H9 (cell line): Measurements from ENCODE around the gene STYXL1. TPM values are rescaled to one million over a fixed set of nuclear protein-coding genes. Genes with fewer than 3 reads are reported as not detected.

ENCODE experiments used
- DNase-seq: peaks from one replicate; pipeline ENCODE4 v3.0.0-alpha.2; 2017
- H2AFZ ChIP-seq: one replicate; pipeline ENCODE4 v1.6.1; 2013; ENCODE audit warnings: mild to moderate bottlenecking, low read length, control low read depth, moderate library complexity
- H2AK5ac ChIP-seq: 2 replicates; pipeline ENCODE4 v1.6.1; 2013; ENCODE audit warnings: low read length, control low read depth, mixed read lengths; ENCODE audit not compliant: insufficient read length
- H2BK120ac ChIP-seq: one replicate; pipeline ENCODE4 v1.6.1; 2013; ENCODE audit warnings: low read depth, mild to moderate bottlenecking, low read length, control low read depth, inconsistent platforms; ENCODE audit not compliant: poor library complexity, severe bottlenecking
- H2BK12ac ChIP-seq: 2 replicates; pipeline ENCODE4 v1.6.1; 2013; ENCODE audit warnings: low read length, control low read depth, mixed read lengths, low read depth; ENCODE audit not compliant: insufficient read length
- H2BK15ac ChIP-seq: 2 replicates; pipeline ENCODE4 v1.6.1; 2013; ENCODE audit warnings: low read depth, low read length, control low read depth
- H2BK20ac ChIP-seq: one replicate; pipeline ENCODE4 v1.6.1; 2013; ENCODE audit warnings: low read depth, mild to moderate bottlenecking, low read length, control low read depth, inconsistent platforms; ENCODE audit not compliant: poor library complexity, severe bottlenecking
- H2BK5ac ChIP-seq: 2 replicates; pipeline ENCODE4 v1.6.1; 2013; ENCODE audit warnings: low read length, control low read depth, mixed read lengths; ENCODE audit not compliant: insufficient read length
- H3K14ac ChIP-seq: 2 replicates; pipeline ENCODE4 v1.6.1; 2013; ENCODE audit warnings: low read length, control low read depth; ENCODE audit not compliant: insufficient read depth
- H3K18ac ChIP-seq: 2 replicates; pipeline ENCODE4 v1.6.1; 2013; ENCODE audit warnings: low read depth, mild to moderate bottlenecking, mixed read lengths, low read length, control low read depth; ENCODE audit not compliant: insufficient read length
- H3K23ac ChIP-seq: 2 replicates; pipeline ENCODE4 v1.6.1; 2013; ENCODE audit warnings: low read length, control low read depth, mixed read lengths, low read depth; ENCODE audit not compliant: insufficient read length
- H3K23me2 ChIP-seq: 2 replicates; pipeline ENCODE4 v1.6.1; 2013; ENCODE audit warnings: low read depth, mild to moderate bottlenecking, mixed read lengths, low read length, control low read depth; ENCODE audit not compliant: insufficient read length, poor library complexity, severe bottlenecking
- H3K27ac ChIP-seq: 2 replicates; pipeline ENCODE4 v1.5.1; 2013; ENCODE audit warnings: low read length, control low read depth, mixed read lengths, low read depth; ENCODE audit not compliant: insufficient read length
- H3K27me3 ChIP-seq: 2 replicates; pipeline ENCODE4 v1.6.1; 2013; ENCODE audit warnings: low read length, control low read depth, inconsistent platforms; ENCODE audit not compliant: insufficient read depth
- H3K4ac ChIP-seq: 2 replicates; pipeline ENCODE4 v1.6.1; 2013; ENCODE audit warnings: low read depth, mild to moderate bottlenecking, control low read depth, inconsistent platforms, low read length, moderate library complexity
- H3K4me1 ChIP-seq: 2 replicates; pipeline ENCODE4 v1.6.1; 2013; ENCODE audit warnings: low read length, control low read depth, inconsistent platforms; ENCODE audit not compliant: insufficient read depth
- H3K4me2 ChIP-seq: 2 replicates; pipeline ENCODE4 v1.6.1; 2013; ENCODE audit warnings: low read length, control low read depth, mixed read lengths; ENCODE audit not compliant: insufficient read length, insufficient read depth
- H3K56ac ChIP-seq: 2 replicates; pipeline ENCODE4 v1.6.1; 2013; ENCODE audit warnings: low read depth, mild to moderate bottlenecking, mixed read lengths, low read length, control low read depth; ENCODE audit not compliant: insufficient read length
- H3K79me1 ChIP-seq: 2 replicates; pipeline ENCODE4 v1.6.1; 2013; ENCODE audit warnings: low read depth, mild to moderate bottlenecking, moderate library complexity, low read length, control low read depth, inconsistent platforms; ENCODE audit not compliant: insufficient read depth, poor library complexity, severe bottlenecking
- H3K79me2 ChIP-seq: 2 replicates; pipeline ENCODE4 v1.6.1; 2013; ENCODE audit warnings: low read length, control low read depth, inconsistent platforms; ENCODE audit not compliant: insufficient read depth
- H3K9ac ChIP-seq: 2 replicates; pipeline ENCODE4 v1.6.1; 2013; ENCODE audit warnings: low read length, control low read depth, mixed read lengths; ENCODE audit not compliant: insufficient read length; ENCODE audit errors: extremely low read depth
- H3K9me3 ChIP-seq: one replicate; pipeline ENCODE4 v1.6.1; 2013; ENCODE audit warnings: low read depth, low read length, inconsistent platforms; ENCODE audit not compliant: control insufficient read depth
- H3T11ph ChIP-seq: one replicate; pipeline ENCODE4 v1.6.1; 2013; ENCODE audit warnings: mild to moderate bottlenecking, low read length, control low read depth, inconsistent platforms
- H4K20me1 ChIP-seq: one replicate; pipeline ENCODE4 v1.6.1; 2013; ENCODE audit not compliant: control insufficient read depth, insufficient read length, insufficient read depth
- H4K5ac ChIP-seq: 2 replicates; pipeline ENCODE4 v1.6.1; 2013; ENCODE audit warnings: low read depth, mild to moderate bottlenecking, mixed read lengths, low read length, control low read depth; ENCODE audit not compliant: insufficient read length
- H4K8ac ChIP-seq: replicated peaks from 2 replicates; pipeline ENCODE4 v1.6.1; 2013; ENCODE audit warnings: low read length, control low read depth, mixed read lengths, low read depth; ENCODE audit not compliant: insufficient read length
- H4K91ac ChIP-seq: 2 replicates; pipeline ENCODE4 v1.6.1; 2013; ENCODE audit warnings: low read depth, mild to moderate bottlenecking, moderate library complexity, mixed read lengths, low read length, control low read depth; ENCODE audit not compliant: insufficient read length
- H3K27ac Mint-ChIP-seq, 3 experiments: 2 replicates in 2 of 3; 3 replicates in 1 of 3; pipeline ENCODE4 v1.8.0; 2020 to 2021; ENCODE audit warnings: mixed read lengths in 3 of 3, mild to moderate bottlenecking in 1 of 3, moderate library complexity in 1 of 3
- H3K27me3 Mint-ChIP-seq: 2 replicates; pipeline ENCODE4 v1.8.0; 2021; ENCODE audit warnings: low read depth, mild to moderate bottlenecking, moderate library complexity, mixed read lengths
- H3K36me3 Mint-ChIP-seq, 3 experiments: 2 replicates in 2 of 3; 3 replicates in 1 of 3; pipeline ENCODE4 v1.8.0; 2020 to 2021; ENCODE audit warnings: low read depth in 3 of 3, mixed read lengths in 3 of 3; ENCODE audit not compliant: insufficient read depth in 1 of 3
- H3K4me1 Mint-ChIP-seq, 2 experiments: 2 replicates each; pipeline ENCODE4 v1.8.0; 2020; ENCODE audit warnings: mixed read lengths in 2 of 2
- H3K4me3 Mint-ChIP-seq, 2 experiments: 2 replicates in 1 of 2; 3 replicates in 1 of 2; pipeline ENCODE4 v1.8.0; 2020 to 2021; ENCODE audit warnings: mild to moderate bottlenecking in 2 of 2, mixed read lengths in 2 of 2, moderate library complexity in 1 of 2
- H3K9me3 Mint-ChIP-seq, 2 experiments: 2 replicates in 1 of 2; 3 replicates in 1 of 2; pipeline ENCODE4 v1.8.0; 2020; ENCODE audit warnings: mild to moderate bottlenecking in 2 of 2, mixed read lengths in 2 of 2, moderate library complexity in 1 of 2
- whole genome bisulfite sequencing: extraction: QIAGEN DNeasy Blood & Tissue Kit; methylation state at CpG from one replicate; pipeline ENCODE4 v1.1.7; 2013; ENCODE audit warnings: missing lambda C conversion rate, low lambda C conversion rate, mixed read lengths; ENCODE audit not compliant: insufficient read length; ENCODE audit errors: extremely low coverage; 5-methylcytosine and 5-hydroxymethylcytosine counted together
- total RNA-seq: library from RNA; stranded (reverse); gene quantifications from 2 replicates; pipeline ENCODE4 v1.2.1, GENCODE V29; 2021
- TF ChIP-seq, protein P1 (sequence below): fragments of 200-600 bp; sonication (generic); conservative IDR thresholded peaks from 3 replicates; pipeline ENCODE4 v1.8.0; 2021; ENCODE audit warnings: antibody characterized with exemption, mild to moderate bottlenecking

STYXL1 gene
- total RNA-seq, 1 experiment from 2014 or later: 38.7 TPM

DNA sequence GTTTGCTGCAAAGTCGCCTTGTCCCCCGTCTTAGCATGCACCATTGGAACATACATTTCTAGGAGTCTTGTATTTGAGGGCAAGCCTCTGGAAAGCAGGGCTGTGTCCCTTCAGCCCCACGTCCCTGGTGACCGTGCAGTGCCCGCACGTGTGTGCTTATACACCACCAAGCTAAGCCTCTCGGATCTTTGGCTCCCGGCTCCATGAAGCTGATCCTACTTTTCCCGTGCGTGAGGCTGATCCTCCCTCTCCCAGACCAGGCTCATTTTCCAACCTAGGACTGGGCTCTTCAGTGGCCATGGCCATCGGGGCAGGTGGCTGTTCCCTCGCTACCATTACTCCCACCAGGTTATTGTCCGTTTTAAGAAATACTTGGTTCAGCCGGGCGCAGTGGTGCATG lies 14.5 kb upstream of the STYXL1 start:
- H2AFZ ChIP-seq: no peak overlapping the region
- no peak for DNase-seq
- H3K4me1 Mint-ChIP-seq: no peaks in the 10 kb centered on the region

More for the DNA sequence above, 14.5 kb upstream of the STYXL1 start:
- H4K20me1 ChIP-seq: no peaks in the 10 kb centered on the region
- H3K79me2 ChIP-seq: no peaks in the 10 kb centered on the region
- Mint-ChIP-seq H3K27me3 (no peaks in the 10 kb centered on the region), H3K36me3 (peaks cover 69 to 97% (median 95%) of the 10 kb centered on the region in 3 experiments), H3K27ac (no peak overlapping the region), H3K4me3 (peak overlapping the region in 1 of 2 experiments; percentile 32; a peak in 1 of 5 replicates), H3K9me3 (no peaks in the 10 kb centered on the region)
- H3K4me2 ChIP-seq: no peak overlapping the region
- H2BK12ac ChIP-seq: no peak overlapping the region
- no peak overlapping the region for H3T11ph ChIP-seq
- no peak overlapping the region for H4K5ac ChIP-seq
- H3K14ac ChIP-seq: no peak overlapping the region
- H3K4me1 ChIP-seq: no peaks in the 10 kb centered on the region
- H2BK120ac ChIP-seq: no peak overlapping the region
- no peak overlapping the region for H2BK20ac ChIP-seq
- H3K27me3 ChIP-seq: no peaks in the 10 kb centered on the region
- H2BK15ac ChIP-seq: no peak overlapping the region
- H2AK5ac ChIP-seq: no peak overlapping the region
- TF ChIP-seq, protein P1, sequence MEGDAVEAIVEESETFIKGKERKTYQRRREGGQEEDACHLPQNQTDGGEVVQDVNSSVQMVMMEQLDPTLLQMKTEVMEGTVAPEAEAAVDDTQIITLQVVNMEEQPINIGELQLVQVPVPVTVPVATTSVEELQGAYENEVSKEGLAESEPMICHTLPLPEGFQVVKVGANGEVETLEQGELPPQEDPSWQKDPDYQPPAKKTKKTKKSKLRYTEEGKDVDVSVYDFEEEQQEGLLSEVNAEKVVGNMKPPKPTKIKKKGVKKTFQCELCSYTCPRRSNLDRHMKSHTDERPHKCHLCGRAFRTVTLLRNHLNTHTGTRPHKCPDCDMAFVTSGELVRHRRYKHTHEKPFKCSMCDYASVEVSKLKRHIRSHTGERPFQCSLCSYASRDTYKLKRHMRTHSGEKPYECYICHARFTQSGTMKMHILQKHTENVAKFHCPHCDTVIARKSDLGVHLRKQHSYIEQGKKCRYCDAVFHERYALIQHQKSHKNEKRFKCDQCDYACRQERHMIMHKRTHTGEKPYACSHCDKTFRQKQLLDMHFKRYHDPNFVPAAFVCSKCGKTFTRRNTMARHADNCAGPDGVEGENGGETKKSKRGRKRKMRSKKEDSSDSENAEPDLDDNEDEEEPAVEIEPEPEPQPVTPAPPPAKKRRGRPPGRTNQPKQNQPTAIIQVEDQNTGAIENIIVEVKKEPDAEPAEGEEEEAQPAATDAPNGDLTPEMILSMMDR: no peak
- H3K79me1 ChIP-seq: no peaks in the 10 kb centered on the region
- no peak overlapping the region for H4K8ac ChIP-seq
- H3K23ac ChIP-seq: no peak overlapping the region
- no peak overlapping the region for H3K9ac ChIP-seq
- no peak overlapping the region for H3K27ac ChIP-seq
- no peaks in the 10 kb centered on the region for H3K9me3 ChIP-seq
- H2BK5ac ChIP-seq: no peak overlapping the region
- no peaks in the 10 kb centered on the region for H3K23me2 ChIP-seq
- no peak overlapping the region for H3K18ac ChIP-seq
- no peak overlapping the region for H3K56ac ChIP-seq
- no peak overlapping the region for H3K4ac ChIP-seq
- no peak overlapping the region for H4K91ac ChIP-seq
- no CpG with 5 or more reads among the region's 15 CpGs for WGBS
